Measurements from ENCODE around the gene ANKRD23.

The ANKRD23 gene

DNA sequence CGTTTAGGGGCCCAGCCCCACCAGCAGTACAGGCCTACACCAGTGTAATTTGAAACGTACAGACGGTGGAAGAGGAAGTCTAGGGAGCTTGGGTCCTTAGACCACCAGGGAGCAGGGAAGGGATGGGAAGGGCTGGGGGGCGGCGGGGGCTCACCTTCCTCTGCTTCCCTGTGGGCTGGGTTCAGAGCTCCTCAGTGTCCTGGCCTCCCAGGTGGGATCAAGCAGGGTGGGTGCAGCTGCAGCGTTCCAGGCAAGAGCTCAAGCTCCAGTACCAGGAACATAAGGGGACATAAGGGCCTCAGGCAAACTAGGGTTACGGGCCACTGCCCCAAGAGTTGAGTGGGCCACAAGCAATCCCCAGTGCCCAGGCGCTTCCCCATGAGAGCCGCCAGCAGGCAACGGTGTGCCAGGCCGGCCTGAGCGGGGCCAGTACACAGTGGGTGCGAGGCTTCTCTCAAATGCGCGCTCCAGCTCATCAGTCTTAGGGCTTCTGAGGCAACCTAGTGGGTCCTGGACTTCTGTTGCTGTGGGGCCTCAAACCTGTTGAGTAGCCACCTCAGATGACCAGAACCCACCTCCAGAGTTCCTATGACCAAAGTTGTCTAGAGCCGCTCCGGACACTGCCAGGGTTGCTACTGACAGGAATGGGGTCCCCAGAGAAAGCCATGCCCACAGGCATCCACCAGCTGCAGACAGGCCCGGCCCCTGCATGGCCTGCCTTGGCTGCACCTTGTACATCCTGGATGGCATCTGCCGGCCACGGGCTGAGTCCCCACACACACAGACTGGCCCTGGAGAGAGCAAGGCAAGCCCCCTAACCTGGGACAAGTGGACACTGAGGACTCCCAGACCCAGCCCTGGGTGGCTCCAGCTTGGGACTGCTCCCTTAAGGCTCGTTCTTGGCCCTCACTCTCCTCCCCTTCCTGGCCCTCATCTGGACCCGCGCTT, 5.2 kb downstream of the ANKRD23 start:
- DNase-seq (ENCODE audit: low read depth, low spot score): no peak

DNA sequence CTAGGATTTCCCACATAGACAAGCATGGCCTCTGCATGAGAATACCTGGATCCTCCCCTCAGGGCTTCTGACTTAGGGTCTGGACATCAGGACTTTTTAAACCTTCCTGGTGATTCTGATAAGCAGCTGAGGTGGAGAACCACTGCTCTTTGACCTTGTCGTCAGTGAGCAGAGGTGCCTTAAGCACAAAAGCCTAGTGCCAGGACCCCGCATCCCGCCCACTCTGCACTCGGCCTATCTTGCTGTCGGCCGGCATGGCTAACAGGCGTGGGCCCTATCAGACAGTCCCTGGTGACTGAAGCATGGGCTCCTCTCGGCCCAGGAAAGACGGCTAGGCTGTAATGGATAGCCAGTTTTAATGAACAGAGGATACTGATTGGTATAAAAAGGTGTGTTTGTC, 6.2 kb downstream of the ANKRD23 start:
- DNase-seq (ENCODE audit: low read depth, low spot score): no peak

DNA sequence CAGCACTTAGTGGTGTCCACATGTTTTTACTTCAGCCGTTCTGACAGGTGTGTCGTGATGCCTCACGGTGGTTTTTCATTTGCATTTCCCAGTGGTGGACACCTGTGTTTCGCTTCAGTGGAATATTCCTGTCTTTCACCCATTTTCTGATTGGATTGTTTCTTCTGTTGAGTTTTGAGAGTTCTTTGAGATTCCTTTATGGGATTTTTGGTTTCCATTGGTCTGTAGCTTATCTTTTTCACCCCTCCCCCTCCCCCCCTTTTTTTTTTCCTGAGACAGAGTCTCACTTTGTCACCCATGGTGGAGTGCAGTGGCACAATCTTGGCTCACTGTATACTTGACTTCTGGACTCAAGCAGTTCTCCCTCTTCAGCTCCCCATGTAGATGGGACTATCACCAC, 8.0 kb downstream of the ANKRD23 start:
- no peak for DNase-seq (ENCODE audit: low read depth, low spot score)

DNA sequence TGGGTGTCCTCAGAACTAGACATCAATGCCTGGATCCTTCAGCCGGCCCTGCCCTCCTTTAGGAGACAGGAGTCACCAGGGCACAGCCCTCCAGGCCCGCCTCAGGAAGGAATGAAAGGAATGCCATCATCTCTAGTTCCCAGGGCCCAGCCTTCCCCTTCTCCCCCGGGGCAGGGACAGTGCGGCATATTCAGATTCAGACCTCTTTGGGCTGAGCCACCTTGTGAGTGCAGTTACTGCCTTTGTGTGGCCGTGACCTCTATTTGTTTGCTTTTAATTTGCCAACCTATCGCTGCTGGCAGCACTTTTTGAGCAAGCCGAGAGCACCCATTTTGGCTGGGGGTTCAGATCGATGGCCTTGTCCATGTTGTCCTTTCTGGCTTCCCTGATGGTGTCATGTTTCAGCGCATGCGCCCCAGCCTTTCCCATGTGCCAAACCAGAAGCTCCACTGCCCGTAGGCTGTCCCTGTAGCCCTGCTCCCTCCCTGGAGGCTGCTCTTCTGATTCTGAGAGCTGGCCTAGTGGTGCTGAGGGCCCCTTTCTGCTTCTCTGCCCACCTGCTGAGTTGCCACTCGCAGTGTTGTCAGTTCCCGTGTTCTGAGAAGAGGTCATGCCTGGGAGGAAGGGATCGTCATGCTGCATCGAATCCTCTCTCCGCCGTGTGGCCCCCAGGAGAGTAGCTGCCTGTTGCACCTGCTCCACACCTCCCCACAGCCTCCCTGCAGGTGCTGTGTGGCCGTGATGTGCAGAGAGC, 10.9 kb downstream of the ANKRD23 start:
- peak; percentile 17 for DNase-seq (ENCODE audit: low read depth, low spot score)

DNA sequence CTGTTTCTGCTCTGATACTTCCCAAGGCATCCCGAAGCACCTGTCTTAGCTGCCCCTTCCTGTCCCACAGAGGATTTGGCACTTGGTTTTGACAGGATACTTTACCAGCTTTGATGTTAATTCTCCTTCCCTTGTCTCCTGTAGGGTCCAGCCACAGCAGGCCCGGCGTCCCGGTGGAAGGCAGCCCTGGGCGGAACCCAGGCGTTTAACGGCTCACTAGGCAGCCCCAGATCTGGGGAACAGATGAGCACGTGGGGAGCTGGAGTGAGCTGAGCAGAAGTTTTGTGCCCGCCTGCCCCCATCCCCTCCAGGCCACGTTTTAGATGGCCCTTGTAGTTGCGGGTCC, 11.4 kb downstream of the ANKRD23 start:
- DNase-seq (ENCODE audit: low read depth, low spot score): no peak

DNA sequence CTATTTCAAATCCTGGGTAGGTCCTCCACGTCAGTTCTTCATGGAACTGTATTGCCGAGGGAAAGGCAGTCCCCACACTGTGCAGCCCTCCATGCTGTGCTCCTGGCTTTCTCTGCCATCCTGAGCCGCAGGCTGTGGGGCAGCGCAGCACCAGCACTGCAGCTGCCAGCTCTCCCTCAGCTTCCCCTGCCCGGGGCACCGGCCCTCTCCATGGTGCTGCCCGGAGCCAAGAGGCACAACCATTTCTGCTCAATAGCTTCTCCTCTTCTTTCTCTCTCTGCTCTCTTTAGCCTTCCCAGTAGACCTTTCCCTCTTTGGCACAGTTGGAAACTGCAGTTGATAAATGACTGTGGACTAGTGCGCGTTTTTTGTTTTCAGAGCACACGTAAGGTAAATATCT, 12.1 kb downstream of the ANKRD23 start:
- DNase-seq (ENCODE audit: low read depth, low spot score): no peak

DNA sequence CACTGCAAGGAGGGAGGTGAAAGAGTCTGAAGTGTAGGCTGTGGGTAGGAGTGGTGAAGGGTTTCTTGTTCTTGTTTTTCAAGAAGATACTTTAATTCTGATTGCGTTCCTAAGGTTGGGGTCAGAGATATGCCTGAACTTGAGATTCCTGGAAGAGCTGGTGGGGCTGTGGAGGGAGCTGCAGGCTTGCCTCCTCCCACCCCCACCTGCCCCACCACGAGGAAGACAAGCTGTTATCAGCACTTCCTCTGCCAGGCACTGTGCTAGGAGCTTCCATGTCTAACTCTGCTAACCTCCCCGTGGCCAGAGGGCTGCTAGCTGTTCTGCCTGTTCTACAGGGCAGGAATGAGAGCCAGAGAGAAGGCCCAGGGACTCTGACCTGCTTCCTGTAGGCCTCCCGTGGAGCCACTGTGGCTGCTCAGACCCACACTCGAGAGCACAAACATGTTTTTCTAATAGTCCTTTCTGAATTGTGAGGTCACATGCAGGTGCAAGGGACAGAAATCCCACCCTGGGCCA, 13.7 kb downstream of the ANKRD23 start:
- no peak for DNase-seq (ENCODE audit: low read depth, low spot score)

DNA sequence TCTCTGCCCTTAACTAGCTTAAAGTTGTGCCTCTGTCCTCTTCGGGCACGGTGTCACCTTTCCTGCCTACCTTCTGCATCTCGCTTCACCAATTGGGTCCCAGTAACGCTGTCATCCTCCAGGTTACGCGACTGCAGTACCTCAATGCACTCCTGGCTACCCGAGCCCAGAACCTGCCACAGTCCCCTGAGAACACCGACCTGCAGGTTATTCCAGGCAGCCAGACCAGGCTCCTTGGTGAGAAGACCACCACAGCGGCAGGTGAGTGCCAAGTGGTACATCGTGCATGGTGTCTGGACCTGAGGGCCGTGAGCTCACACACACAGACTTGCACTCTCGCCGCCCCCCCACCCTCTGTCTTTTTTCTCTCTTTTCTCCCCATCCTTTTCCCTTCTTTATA, 14.9 kb downstream of the ANKRD23 start:
- no peak for DNase-seq (ENCODE audit: low read depth, low spot score)

DNA sequence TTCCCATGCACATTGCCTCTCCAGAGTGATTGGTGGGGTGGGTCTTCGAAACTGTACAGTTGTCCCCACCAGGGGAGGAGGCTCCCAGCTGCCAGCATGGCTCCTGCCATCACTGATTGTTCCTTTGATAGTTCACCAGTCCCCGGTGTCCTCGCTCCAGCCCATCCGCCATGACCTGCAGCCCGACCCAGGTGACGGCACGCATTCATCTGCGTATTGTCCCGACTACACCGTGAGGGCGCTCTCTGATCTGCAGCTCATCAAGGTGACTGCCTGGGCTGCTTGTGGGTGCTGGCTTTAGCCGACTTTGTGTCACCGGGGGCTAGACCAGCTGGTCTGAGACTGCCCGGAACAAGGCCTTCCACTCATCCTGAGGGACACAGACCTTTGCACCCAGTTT, 15.4 kb downstream of the ANKRD23 start:
- no peak for DNase-seq (ENCODE audit: low read depth, low spot score)

DNA sequence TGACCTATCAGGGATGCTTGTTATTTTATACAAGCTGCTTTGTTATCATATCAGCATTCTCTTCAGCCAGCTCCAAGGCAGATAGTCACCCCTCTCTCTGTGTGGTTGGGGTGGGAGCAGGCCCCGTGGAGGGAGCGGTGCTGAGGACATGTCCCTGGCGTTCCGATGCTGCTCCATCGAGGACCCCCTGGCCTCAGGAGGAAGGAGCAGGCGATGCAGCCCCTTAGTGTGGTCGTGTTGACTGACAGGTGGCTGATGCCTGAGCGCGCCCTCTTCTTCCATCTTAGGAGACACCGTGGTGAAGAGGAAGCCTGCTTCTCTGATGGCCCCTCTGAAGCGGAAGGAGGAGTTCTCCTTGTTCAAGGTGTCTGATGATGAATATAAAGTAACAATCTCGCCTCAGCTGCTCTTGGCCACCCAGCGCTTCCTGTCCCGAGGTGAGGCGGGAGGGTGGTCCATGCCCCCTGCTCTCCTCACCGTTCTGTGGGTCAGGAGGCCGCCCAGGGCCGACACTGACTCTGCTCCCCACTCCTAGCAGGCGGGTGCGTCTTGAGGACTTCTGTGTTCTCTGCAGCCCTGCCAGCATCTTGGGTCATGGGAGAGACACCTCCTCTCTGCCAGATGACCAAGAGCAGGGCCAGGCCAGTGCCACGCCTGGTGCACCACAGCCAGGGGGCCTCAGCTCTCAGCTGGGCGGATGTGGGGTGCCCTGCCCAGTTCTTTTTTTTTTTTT, 17.1 kb downstream of the ANKRD23 start:
- no peak for DNase-seq (ENCODE audit: low read depth, low spot score)

DNA sequence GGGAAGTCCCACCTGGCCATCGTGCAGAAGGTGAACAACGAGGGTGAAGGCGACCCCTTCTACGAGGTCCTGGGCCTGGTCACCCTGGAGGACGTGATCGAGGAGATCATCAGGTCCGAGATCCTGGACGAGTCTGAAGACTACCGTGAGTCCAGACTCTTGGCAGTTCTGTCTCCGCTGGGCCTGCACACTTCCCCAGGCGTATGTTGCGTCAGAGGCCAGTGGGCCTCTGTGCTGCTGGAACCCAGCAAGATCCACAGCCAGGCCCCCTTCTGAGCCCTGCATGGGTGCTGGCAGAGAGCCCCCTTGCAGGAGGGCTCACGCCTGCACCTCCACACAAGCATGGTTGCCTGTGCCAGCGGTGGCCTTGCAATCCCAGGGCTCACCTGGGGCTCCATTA, 18.8 kb downstream of the ANKRD23 start:
- DNase-seq (ENCODE audit: low read depth, low spot score): no peak

DNA sequence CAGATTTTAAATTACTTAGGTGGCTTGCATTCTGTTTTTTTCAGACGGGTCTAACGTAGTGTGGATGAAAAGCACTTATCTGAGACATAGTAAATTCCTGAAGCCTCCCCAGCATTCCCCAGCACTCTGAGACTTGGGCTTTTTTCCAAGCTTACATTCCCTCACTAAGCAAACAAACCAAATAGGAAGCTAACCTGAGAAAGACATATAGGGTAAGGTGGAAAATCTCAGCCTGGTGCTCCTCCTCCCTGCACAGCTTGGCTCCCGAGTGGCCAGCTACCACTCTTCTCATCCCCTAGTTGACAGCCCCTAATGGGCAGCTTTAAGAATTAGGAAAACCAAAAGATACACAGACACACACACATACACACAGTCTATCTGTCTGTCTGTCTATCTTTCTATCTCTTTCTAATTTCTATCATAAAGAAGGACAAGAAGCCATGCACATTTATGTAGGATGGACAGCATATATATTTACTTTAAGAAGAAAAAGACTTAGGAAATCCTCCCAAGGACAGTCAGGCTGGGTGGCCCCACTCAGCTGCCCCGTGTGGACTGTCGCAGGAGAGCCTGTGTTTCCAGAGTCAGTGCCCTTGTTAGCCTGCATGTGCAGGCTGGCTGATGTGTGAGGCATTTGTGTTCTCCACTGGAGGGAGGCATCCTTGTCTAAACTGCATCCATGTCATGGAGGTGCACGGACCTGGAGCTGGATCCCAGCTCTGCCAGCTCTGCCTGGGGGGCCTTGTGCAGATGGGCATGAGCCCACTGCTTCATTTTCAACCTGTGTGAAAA, 19.5 kb downstream of the ANKRD23 start:
- no peak for DNase-seq (ENCODE audit: low read depth, low spot score)

DNA sequence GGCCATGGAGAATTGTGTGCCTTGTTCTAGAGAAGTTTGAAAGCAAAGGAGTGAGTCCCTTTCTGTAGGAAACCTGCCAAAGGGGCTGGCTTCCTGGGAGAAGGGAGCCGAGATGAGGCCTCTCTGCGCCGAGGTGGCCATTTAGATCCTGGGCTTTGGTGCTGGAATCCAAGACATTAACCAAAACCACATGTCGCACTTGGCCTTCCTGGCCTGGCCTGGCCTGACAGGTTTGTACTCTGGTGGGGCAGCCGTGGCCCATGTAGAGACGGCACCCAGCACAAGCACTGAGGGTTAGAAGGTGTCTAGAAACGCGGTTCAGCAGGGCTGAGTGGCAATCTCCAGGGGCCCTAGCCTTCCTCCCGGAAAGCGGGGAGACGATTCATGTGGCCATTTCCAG, 20.6 kb downstream of the ANKRD23 start:
- DNase-seq (ENCODE audit: low read depth, low spot score): no peak

DNA sequence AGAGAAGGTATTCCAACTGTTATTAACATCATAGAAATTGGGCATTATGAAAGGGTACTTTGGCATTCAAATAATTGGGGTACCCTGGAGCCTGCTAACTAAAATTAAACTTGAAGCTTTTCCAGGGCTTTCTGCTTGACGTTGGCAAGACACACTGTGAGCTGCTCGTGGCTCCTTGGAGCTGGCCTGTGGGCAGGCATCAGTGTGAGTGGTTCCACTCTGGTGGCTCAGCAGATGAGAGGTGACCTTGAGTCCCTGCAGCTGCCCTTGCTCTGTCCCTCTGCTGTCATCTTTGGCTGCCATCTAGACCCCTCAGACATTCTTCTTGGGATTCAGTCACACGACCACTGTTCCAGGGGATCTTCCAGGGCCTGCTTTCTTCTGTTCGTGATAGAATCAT, 21.0 kb downstream of the ANKRD23 start:
- DNase-seq (ENCODE audit: low read depth, low spot score): no peak

DNA sequence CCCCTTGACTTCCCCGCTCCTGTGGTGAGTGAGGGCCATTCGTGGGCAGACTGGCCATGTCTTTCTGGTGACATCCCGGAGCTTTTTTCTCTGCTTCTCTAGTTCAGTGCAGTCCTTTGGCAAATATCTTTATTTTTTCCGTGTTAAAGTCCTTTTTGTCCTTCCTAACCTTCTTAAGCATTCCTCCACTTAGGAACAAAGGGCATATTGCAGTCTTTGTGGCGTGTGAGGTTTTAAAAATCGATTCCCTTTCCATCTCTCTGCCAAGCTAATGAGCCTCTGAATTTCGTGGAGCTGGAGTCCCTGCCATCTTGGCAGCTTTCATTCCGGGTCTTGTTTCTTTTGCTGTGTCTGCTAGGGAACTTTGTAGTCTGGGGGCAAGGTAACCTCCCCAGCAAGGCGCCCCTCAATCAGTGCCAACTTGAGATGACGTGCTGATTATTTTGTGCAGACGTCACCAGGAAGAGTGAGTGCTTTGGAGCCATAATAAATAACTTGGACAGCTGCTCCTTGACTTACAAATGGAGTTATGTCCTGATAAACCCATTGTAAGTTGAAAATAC, 22.6 kb downstream of the ANKRD23 start:
- DNase-seq (ENCODE audit: low read depth, low spot score): no peak

DNA sequence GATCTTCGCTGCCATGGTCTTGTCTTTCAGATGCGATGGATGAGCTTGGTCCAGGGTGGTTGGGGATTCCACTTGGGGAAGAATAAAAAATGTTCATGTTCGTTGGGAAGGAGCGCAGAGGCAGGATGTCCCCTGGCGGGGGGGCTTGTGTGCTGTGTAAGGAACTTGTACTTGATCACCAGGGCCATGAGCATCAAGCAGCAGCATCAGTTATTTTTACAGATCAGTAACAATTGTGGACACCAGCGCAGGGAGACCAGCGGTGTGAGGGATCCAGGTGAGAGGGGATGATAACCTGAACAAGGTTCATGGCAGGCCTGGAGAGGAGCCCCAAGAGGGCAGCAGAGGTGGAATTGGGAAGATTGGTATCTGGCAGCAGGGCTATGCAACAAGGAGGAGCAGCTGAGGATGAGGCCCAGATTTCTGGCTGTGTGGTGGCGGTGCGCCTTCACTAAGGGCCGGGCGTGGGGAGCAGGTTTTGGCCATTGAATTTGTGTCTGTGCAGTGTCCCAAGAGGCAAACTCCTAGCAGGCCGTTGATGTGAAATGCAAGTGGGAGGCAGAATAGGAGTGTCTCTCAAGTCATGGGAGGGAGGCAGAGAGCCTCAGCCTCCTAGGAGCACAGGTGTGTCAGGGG, 23.8 kb downstream of the ANKRD23 start:
- DNase-seq (ENCODE audit: low read depth, low spot score): no peak

DNA sequence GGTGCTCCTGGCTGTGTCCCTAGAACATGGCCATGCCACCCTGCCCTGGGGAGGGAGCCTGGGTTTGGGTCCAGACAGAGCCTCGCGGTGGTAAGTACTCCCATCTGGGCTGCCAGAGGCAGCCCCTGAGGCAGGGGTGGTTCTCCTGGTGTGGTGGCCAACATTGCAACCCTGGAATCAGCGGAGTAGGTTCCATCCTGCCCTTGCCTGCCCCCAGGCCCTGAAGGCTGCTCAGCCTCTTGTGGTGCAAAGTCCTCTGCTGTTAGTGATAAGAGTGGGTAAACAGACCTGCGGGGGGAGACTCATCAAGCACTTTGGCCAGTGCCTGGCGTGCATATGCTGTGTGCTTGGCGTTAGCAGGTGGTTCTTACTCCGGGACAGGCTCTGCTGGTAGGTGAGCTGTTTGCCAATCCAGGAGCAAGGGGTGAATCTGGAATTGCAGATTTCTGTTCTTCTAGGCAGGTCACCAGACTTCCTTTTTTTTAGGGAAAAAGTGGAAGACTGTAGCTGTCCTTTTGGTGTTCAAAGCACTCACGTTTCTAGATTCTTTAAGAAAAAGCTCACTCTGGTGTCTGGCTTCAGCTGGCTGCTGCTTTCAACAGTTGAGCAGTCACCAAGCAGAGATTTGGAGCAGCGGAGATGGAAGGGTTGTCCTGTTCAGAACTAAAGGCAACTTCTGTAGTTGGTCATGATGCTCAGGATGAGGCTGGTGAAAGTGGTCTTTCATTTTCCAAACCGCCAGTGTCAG, 24.5 kb downstream of the ANKRD23 start:
- no peak for DNase-seq (ENCODE audit: low read depth, low spot score)

DNA sequence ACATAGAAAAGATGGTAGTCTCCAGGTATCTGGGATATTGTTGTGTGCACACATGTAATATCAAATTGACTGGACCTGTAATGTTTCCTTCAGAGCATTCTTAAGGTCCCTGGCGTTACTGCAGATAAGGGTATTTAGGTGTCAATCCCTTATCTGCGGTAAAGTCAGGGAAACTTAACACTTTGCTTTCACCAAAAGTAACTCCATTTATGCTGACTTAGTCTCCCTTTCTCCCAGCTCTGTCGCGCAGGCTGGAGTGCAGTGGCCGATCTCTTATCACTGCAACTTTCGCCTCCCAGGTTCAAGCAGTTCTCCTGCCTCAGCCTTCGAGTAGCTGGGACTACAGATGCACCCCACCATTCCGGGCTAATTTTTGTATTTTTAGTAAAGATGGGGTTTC, 25.9 kb downstream of the ANKRD23 start:
- no peak for DNase-seq (ENCODE audit: low read depth, low spot score)

DNA sequence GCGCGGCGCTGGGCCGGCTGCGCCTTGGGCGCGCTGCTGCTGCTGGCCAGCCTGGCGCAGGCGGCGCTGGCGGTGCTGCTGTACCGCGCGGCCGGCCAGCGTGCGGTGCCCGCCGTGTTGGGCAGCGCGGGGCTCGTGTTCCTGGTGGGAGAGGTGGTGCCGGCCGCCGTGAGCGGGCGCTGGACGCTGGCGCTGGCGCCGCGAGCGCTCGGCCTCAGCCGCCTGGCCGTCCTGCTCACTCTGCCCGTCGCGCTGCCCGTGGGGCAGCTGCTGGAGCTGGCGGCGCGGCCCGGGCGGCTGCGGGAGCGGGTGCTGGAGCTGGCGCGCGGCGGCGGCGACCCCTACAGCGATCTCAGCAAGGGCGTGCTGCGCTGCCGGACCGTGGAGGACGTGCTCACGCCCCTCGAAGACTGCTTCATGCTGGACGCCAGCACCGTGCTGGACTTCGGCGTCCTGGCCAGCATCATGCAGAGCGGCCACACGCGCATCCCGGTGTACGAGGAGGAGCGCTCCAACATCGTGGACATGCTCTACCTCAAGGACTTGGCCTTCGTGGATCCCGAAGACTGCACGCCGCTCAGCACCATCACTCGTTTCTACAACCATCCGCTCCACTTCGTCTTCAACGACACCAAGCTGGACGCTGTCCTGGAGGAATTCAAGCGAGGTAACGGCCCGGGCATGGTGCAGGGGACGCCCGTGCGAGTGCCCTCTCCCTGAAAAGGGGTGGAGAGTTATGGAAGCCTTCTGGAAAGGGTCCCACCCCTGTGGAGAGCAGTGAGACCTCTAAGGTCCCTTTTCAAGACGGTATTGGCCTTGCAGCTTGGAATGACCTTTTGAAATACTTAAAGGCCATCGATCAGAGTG, 26.8 kb downstream of the ANKRD23 start:
- DNase-seq (ENCODE audit: low read depth, low spot score): no peak
